Activated CD4-positive, alpha-beta T cell treated with anti-CD3 and anti-CD28 coated beads for 36 hours (primary cell): Measurements from ENCODE around the gene USP13. TPM values are rescaled to one million over a fixed set of nuclear protein-coding genes. Genes with fewer than 3 reads are reported as not detected.
"Not testable (repeated sequence)": the region's sequence is repeated elsewhere in the genome, so short reads cannot be mapped to it uniquely, and the experiment has no call there.

ENCODE experiments used
- ATAC-seq: fragments of 200-7000 bp; cut with Tn5 transposase; one replicate; pipeline ENCODE4 v1.10.0; 2021; ENCODE audit warnings: mild to moderate bottlenecking, moderate library complexity
- CTCF ChIA-PET: fragments of 350-600 bp; sonication (Branson Sonifier 250); formaldehyde crosslinking; loops from one replicate; lab custom pipeline; 2021; ENCODE audit warnings: antibody characterized with exemption; lab: Charles Lee
- POLR2A ChIA-PET: fragments of 350-600 bp; sonication (Branson Sonifier 250); formaldehyde crosslinking; loops from one replicate; lab custom pipeline; 2021; ENCODE audit warnings: antibody characterized with exemption, inconsistent platforms; lab: Charles Lee
- DNase-seq: peaks from one replicate; pipeline ENCODE4 v3.0.0-alpha.2; 2020
- H3K27ac Mint-ChIP-seq: one replicate; pipeline ENCODE4 v1.8.0; 2021; ENCODE audit warnings: mixed read lengths
- H3K27me3 Mint-ChIP-seq: one replicate; pipeline ENCODE4 v1.8.0; 2021; ENCODE audit warnings: mixed read lengths
- H3K36me3 Mint-ChIP-seq: one replicate; pipeline ENCODE4 v1.8.0; 2021; ENCODE audit warnings: low read depth, mixed read lengths
- H3K4me1 Mint-ChIP-seq: one replicate; pipeline ENCODE4 v1.8.0; 2021; ENCODE audit warnings: mixed read lengths
- H3K4me3 Mint-ChIP-seq: one replicate; pipeline ENCODE4 v1.8.0; 2021; ENCODE audit warnings: mild to moderate bottlenecking, moderate library complexity, mixed read lengths
- H3K9me3 Mint-ChIP-seq: one replicate; pipeline ENCODE4 v1.8.0; 2021; ENCODE audit warnings: low read depth, mixed read lengths
- intact Hi-C, 2 experiments: fragments of 100-400 bp; cut with DNase I in 1 of 2; cut with micrococcal nuclease in 1 of 2; formaldehyde crosslinking; loops; one replicate each; pipeline versions ENCODE4 v1.14.2 to v1.15.1; 2022 to 2024; cut with DNase I, micrococcal nuclease
- total RNA-seq, 2 experiments: library from RNA; stranded (reverse); gene quantifications; one replicate each; pipeline ENCODE4 v1.2.3, GENCODE V29; 2021

Gene USP13
- total RNA-seq, 2 experiments from 2014 or later = 11.2 to 11.6 TPM

GRCh38 chr3:179673523-179673922 lies 20.7 kb downstream of the USP13 start:
- H3K4me3 Mint-ChIP-seq = no peak overlapping the region
- peaks cover 9% of the 10 kb centered on the region for H3K4me1 Mint-ChIP-seq
- H3K9me3 Mint-ChIP-seq = no peaks in the 10 kb centered on the region
- POLR2A ChIA-PET = no interaction called here
- DNase-seq (no peak), ATAC-seq (no peak)
- H3K27ac Mint-ChIP-seq = no peak overlapping the region
- intact Hi-C loops = no loop called here
- H3K36me3 Mint-ChIP-seq = peaks cover 7% of the 10 kb centered on the region
- CTCF ChIA-PET = no interaction called here
- H3K27me3 Mint-ChIP-seq = no peaks in the 10 kb centered on the region

- intact Hi-C loops = no loop called here
- Mint-ChIP-seq H3K9me3 (no peaks in the 10 kb centered on the region), H3K4me1 (peaks cover 9% of the 10 kb centered on the region), H3K4me3 (no peak overlapping the region), H3K27ac (no peak overlapping the region), H3K36me3 (peaks cover 7% of the 10 kb centered on the region), H3K27me3 (no peaks in the 10 kb centered on the region)
- CTCF ChIA-PET = no interaction called here
- ATAC-seq (no peak), DNase-seq (no peak)
- POLR2A ChIA-PET = no interaction called here
Measured at GRCh38 chr3:179676081-179676480, 23.2 kb downstream of the USP13 start.

- Mint-ChIP-seq H3K27ac (no peak overlapping the region), H3K27me3 (no peaks in the 10 kb centered on the region), H3K4me1 (peaks cover 7% of the 10 kb centered on the region), H3K9me3 (no peaks in the 10 kb centered on the region), H3K36me3 (peaks cover 4% of the 10 kb centered on the region), H3K4me3 (no peak overlapping the region)
- ATAC-seq = no peak
- DNase-seq = no peak
- intact Hi-C loops = no loop called here
- ChIA-PET CTCF (interaction anchor here (0.7 to 1.0 kb wide), 2 partner anchors 10 to 14 kb away, joined by 3 to 4 read pairs; no protein-coding TSS in a partner anchor), POLR2A (no interaction called here)
Measured at GRCh38 chr3:179677884-179678283, 25.0 kb downstream of the USP13 start.

GRCh38 chr3:179681492-179682263 lies 28.8 kb downstream of the USP13 start:
- no peaks in the 10 kb centered on the region for H3K4me1 Mint-ChIP-seq
- ATAC-seq (no peak), DNase-seq (no peak)
- no peak overlapping the region for H3K4me3 Mint-ChIP-seq
- POLR2A ChIA-PET = no interaction called here
- no peaks in the 10 kb centered on the region for H3K9me3 Mint-ChIP-seq
- H3K27ac Mint-ChIP-seq = no peak overlapping the region
- H3K27me3 Mint-ChIP-seq = no peaks in the 10 kb centered on the region
- peaks cover 3% of the 10 kb centered on the region for H3K36me3 Mint-ChIP-seq
- intact Hi-C loops = no loop called here
- CTCF ChIA-PET = no interaction called here

GRCh38 chr3:179682426-179683080 lies 29.7 kb downstream of the USP13 start:
- intact Hi-C loops = no loop called here
- no peak for DNase-seq
- ATAC-seq = no peak
- peaks cover 3% of the 10 kb centered on the region for H3K36me3 Mint-ChIP-seq
- H3K4me1 Mint-ChIP-seq = no peaks in the 10 kb centered on the region
- no peak overlapping the region for H3K27ac Mint-ChIP-seq
- no peaks in the 10 kb centered on the region for H3K9me3 Mint-ChIP-seq
- H3K4me3 Mint-ChIP-seq = no peak overlapping the region
- CTCF ChIA-PET = no interaction called here
- POLR2A ChIA-PET = no interaction called here
- H3K27me3 Mint-ChIP-seq = no peaks in the 10 kb centered on the region

GRCh38 chr3:179683286-179683685 lies 30.4 kb downstream of the USP13 start:
- CTCF ChIA-PET = interaction anchor here (0.6 kb wide), 1 partner anchor 338 kb away, joined by 3 read pairs; no protein-coding TSS in a partner anchor
- ATAC-seq, H3K27me3 Mint-ChIP-seq, H3K9me3 Mint-ChIP-seq, intact Hi-C loops, POLR2A ChIA-PET, H3K4me3 Mint-ChIP-seq, H3K36me3 Mint-ChIP-seq, H3K27ac Mint-ChIP-seq, H3K4me1 Mint-ChIP-seq, DNase-seq: not testable (repeated sequence)

- peaks cover 14% of the 10 kb centered on the region for H3K36me3 Mint-ChIP-seq
- intact Hi-C loops = no loop called here
- ChIA-PET POLR2A (no interaction called here), CTCF (no interaction called here)
- H3K9me3 Mint-ChIP-seq = no peaks in the 10 kb centered on the region
- no peak overlapping the region for H3K27ac Mint-ChIP-seq
- no peak overlapping the region for H3K4me3 Mint-ChIP-seq
- peak; percentile 82 for ATAC-seq
- H3K4me1 Mint-ChIP-seq = no peaks in the 10 kb centered on the region
- DNase-seq = peak; percentile 10
- H3K27me3 Mint-ChIP-seq = no peaks in the 10 kb centered on the region
Measured at GRCh38 chr3:179687967-179688535, 35.2 kb downstream of the USP13 start.

- POLR2A ChIA-PET = no interaction called here
- no peaks in the 10 kb centered on the region for H3K27me3 Mint-ChIP-seq
- H3K27ac Mint-ChIP-seq = no peak overlapping the region
- no peak for ATAC-seq
- intact Hi-C loops = no loop called here
- no peak for DNase-seq
- H3K36me3 Mint-ChIP-seq = peaks cover 11% of the 10 kb centered on the region
- no peak overlapping the region for H3K4me3 Mint-ChIP-seq
- H3K9me3 Mint-ChIP-seq = no peaks in the 10 kb centered on the region
- H3K4me1 Mint-ChIP-seq = no peaks in the 10 kb centered on the region
- CTCF ChIA-PET = no interaction called here
Measured at GRCh38 chr3:179688850-179689249, 36.0 kb downstream of the USP13 start.

GRCh38 chr3:179694731-179695130 lies 41.9 kb downstream of the USP13 start:
- no peak overlapping the region for H3K4me3 Mint-ChIP-seq
- H3K27ac Mint-ChIP-seq = no peak overlapping the region
- DNase-seq (no peak), ATAC-seq (no peak)
- POLR2A ChIA-PET = no interaction called here
- peaks cover 15% of the 10 kb centered on the region for H3K36me3 Mint-ChIP-seq
- H3K9me3 Mint-ChIP-seq = no peaks in the 10 kb centered on the region
- intact Hi-C loops = no loop called here
- H3K27me3 Mint-ChIP-seq = no peaks in the 10 kb centered on the region
- no peaks in the 10 kb centered on the region for H3K4me1 Mint-ChIP-seq
- CTCF ChIA-PET = interaction anchor here (1.2 kb wide), 1 partner anchor 9 kb away, joined by 4 read pairs; no protein-coding TSS in a partner anchor

- H3K27me3 Mint-ChIP-seq = no peaks in the 10 kb centered on the region
- ATAC-seq = no peak
- ChIA-PET CTCF (interaction anchor here (0.6 to 1.2 kb wide), 5 partner anchors 10 to 1481 kb away, joined by 3 to 4 read pairs (median 3); no protein-coding TSS in a partner anchor), POLR2A (no interaction called here)
- H3K4me3 Mint-ChIP-seq = no peak overlapping the region
- no peaks in the 10 kb centered on the region for H3K9me3 Mint-ChIP-seq
- intact Hi-C loops = no loop called here
- H3K27ac Mint-ChIP-seq = no peak overlapping the region
- DNase-seq = no peak
- no peaks in the 10 kb centered on the region for H3K4me1 Mint-ChIP-seq
- H3K36me3 Mint-ChIP-seq = peaks cover 12% of the 10 kb centered on the region
Measured at GRCh38 chr3:179695672-179696313, 43.0 kb downstream of the USP13 start.

- ATAC-seq (no peak), DNase-seq (no peak)
- H3K4me1 Mint-ChIP-seq = no peaks in the 10 kb centered on the region
- H3K9me3 Mint-ChIP-seq = no peaks in the 10 kb centered on the region
- H3K27me3 Mint-ChIP-seq = no peaks in the 10 kb centered on the region
- ChIA-PET POLR2A (no interaction called here), CTCF (no interaction called here)
- H3K4me3 Mint-ChIP-seq = no peak overlapping the region
- peaks cover 11% of the 10 kb centered on the region for H3K36me3 Mint-ChIP-seq
- no peak overlapping the region for H3K27ac Mint-ChIP-seq
- intact Hi-C loops = no loop called here
Measured at GRCh38 chr3:179697736-179698332, 45.0 kb downstream of the USP13 start.
